ENCODE data around the gene HS3ST3B1. TPM values are rescaled to one million over a fixed set of nuclear protein-coding genes. Genes with fewer than 3 reads are reported as not detected.

HS3ST3B1 gene
- polyA plus RNA-seq, 1 donor, result 1.5 TPM

- DNase-seq, result no peak
- no peaks in the 10 kb centered on the region for H3K4me1 ChIP-seq (ENCODE audit: control insufficient read depth, insufficient read depth, low read length)
- H3K9me3 ChIP-seq (ENCODE audit: control insufficient read depth, low read depth, low read length), result no peaks in the 10 kb centered on the region
- no peaks in the 10 kb centered on the region for H3K36me3 ChIP-seq (ENCODE audit: control insufficient read depth, insufficient read depth, low read length)
- no peak overlapping the region for H3K27ac ChIP-seq (ENCODE audit: low read length)
- H3K27me3 ChIP-seq (ENCODE audit: control insufficient read depth, insufficient read depth, low read length), result peaks cover 24% of the 10 kb centered on the region
- WGBS (ENCODE audit: insufficient coverage, low lambda C conversion rate), result 17% methylated on average over 1 of the region's 13 CpGs
- H3K4me3 ChIP-seq (ENCODE audit: low read length), result no peak overlapping the region
These were observed 20.0 kb downstream of the HS3ST3B1 start for GRCh38 chr17:14320734-14321475.

- H3K36me3 ChIP-seq (ENCODE audit: control insufficient read depth, insufficient read depth, low read length), result no peaks in the 10 kb centered on the region
- WGBS (ENCODE audit: insufficient coverage, low lambda C conversion rate), result 86% methylated on average over 3 of the region's 7 CpGs
- H3K27ac ChIP-seq (ENCODE audit: low read length), result no peak overlapping the region
These were observed 20.6 kb downstream of the HS3ST3B1 start for GRCh38 chr17:14321476-14321949.

GRCh38 chr17:14321980-14322776 lies 21.3 kb downstream of the HS3ST3B1 start:
- no CpG with 5 or more reads among the region's 7 CpGs for WGBS (ENCODE audit: insufficient coverage, low lambda C conversion rate)
- Histone ChIP-seq H3K4me3 (ENCODE audit: low read length) (no peak overlapping the region), H3K36me3 (ENCODE audit: control insufficient read depth, insufficient read depth, low read length) (no peaks in the 10 kb centered on the region), H3K4me1 (ENCODE audit: control insufficient read depth, insufficient read depth, low read length) (no peaks in the 10 kb centered on the region), H3K27me3 (ENCODE audit: control insufficient read depth, insufficient read depth, low read length) (peaks cover 17% of the 10 kb centered on the region), H3K9me3 (ENCODE audit: control insufficient read depth, low read depth, low read length) (no peaks in the 10 kb centered on the region), H3K27ac (ENCODE audit: low read length) (no peak overlapping the region)
- no peak for DNase-seq

More at GRCh38 chr17:14321476-14321949, 20.6 kb downstream of the HS3ST3B1 start:
- Histone ChIP-seq H3K27me3 (ENCODE audit: control insufficient read depth, insufficient read depth, low read length) (peaks cover 19% of the 10 kb centered on the region), H3K4me3 (ENCODE audit: low read length) (no peak overlapping the region), H3K9me3 (ENCODE audit: control insufficient read depth, low read depth, low read length) (no peaks in the 10 kb centered on the region), H3K4me1 (ENCODE audit: control insufficient read depth, insufficient read depth, low read length) (no peaks in the 10 kb centered on the region)
- no peak for DNase-seq

GRCh38 chr17:14323522-14323981 lies 22.7 kb downstream of the HS3ST3B1 start:
- no peaks in the 10 kb centered on the region for H3K36me3 ChIP-seq (ENCODE audit: control insufficient read depth, insufficient read depth, low read length)
- H3K9me3 ChIP-seq (ENCODE audit: control insufficient read depth, low read depth, low read length), result no peaks in the 10 kb centered on the region
- no peak overlapping the region for H3K4me3 ChIP-seq (ENCODE audit: low read length)
- H3K27me3 ChIP-seq (ENCODE audit: control insufficient read depth, insufficient read depth, low read length), result peaks cover 9% of the 10 kb centered on the region
- no peak overlapping the region for H3K27ac ChIP-seq (ENCODE audit: low read length)
- WGBS (ENCODE audit: insufficient coverage, low lambda C conversion rate), result no CpG with 5 or more reads among the region's 3 CpGs
- no peak for DNase-seq
- H3K4me1 ChIP-seq (ENCODE audit: control insufficient read depth, insufficient read depth, low read length), result no peaks in the 10 kb centered on the region

GRCh38 chr17:14325618-14326167 lies 24.8 kb downstream of the HS3ST3B1 start:
- 50% methylated on average over 6 of the region's 9 CpGs for WGBS (ENCODE audit: insufficient coverage, low lambda C conversion rate)
- H3K4me3 ChIP-seq (ENCODE audit: low read length), result no peak overlapping the region
- H3K36me3 ChIP-seq (ENCODE audit: control insufficient read depth, insufficient read depth, low read length), result no peaks in the 10 kb centered on the region
- DNase-seq, result no peak
- no peak overlapping the region for H3K27ac ChIP-seq (ENCODE audit: low read length)
- no peaks in the 10 kb centered on the region for H3K4me1 ChIP-seq (ENCODE audit: control insufficient read depth, insufficient read depth, low read length)
- peaks cover 3% of the 10 kb centered on the region for H3K27me3 ChIP-seq (ENCODE audit: control insufficient read depth, insufficient read depth, low read length)
- no peaks in the 10 kb centered on the region for H3K9me3 ChIP-seq (ENCODE audit: control insufficient read depth, low read depth, low read length)

GRCh38 chr17:14329900-14330491 lies 29.1 kb downstream of the HS3ST3B1 start:
- no peaks in the 10 kb centered on the region for H3K4me1 ChIP-seq (ENCODE audit: control insufficient read depth, insufficient read depth, low read length)
- DNase-seq, result no peak
- peaks cover 2% of the 10 kb centered on the region for H3K27me3 ChIP-seq (ENCODE audit: control insufficient read depth, insufficient read depth, low read length)
- H3K27ac ChIP-seq (ENCODE audit: low read length), result no peak overlapping the region
- no peaks in the 10 kb centered on the region for H3K9me3 ChIP-seq (ENCODE audit: control insufficient read depth, low read depth, low read length)
- WGBS (ENCODE audit: insufficient coverage, low lambda C conversion rate), result no CpG with 5 or more reads among the region's 5 CpGs
- no peak overlapping the region for H3K4me3 ChIP-seq (ENCODE audit: low read length)
- no peaks in the 10 kb centered on the region for H3K36me3 ChIP-seq (ENCODE audit: control insufficient read depth, insufficient read depth, low read length)

GRCh38 chr17:14330492-14330962 lies 29.6 kb downstream of the HS3ST3B1 start:
- no peak overlapping the region for H3K27ac ChIP-seq (ENCODE audit: low read length)
- no peak for DNase-seq
- WGBS (ENCODE audit: insufficient coverage, low lambda C conversion rate), result 60% methylated on average over 1 of the region's 8 CpGs

GRCh38 chr17:14331225-14331981 lies 30.5 kb downstream of the HS3ST3B1 start:
- WGBS (ENCODE audit: insufficient coverage, low lambda C conversion rate), result no CpG with 5 or more reads among the region's 10 CpGs
- no peaks in the 10 kb centered on the region for H3K27me3 ChIP-seq (ENCODE audit: control insufficient read depth, insufficient read depth, low read length)
- no peaks in the 10 kb centered on the region for H3K4me1 ChIP-seq (ENCODE audit: control insufficient read depth, insufficient read depth, low read length)
- DNase-seq, result no peak
- H3K27ac ChIP-seq (ENCODE audit: low read length), result no peak overlapping the region
- H3K4me3 ChIP-seq (ENCODE audit: low read length), result no peak overlapping the region
- H3K36me3 ChIP-seq (ENCODE audit: control insufficient read depth, insufficient read depth, low read length), result no peaks in the 10 kb centered on the region
- no peaks in the 10 kb centered on the region for H3K9me3 ChIP-seq (ENCODE audit: control insufficient read depth, low read depth, low read length)

More at GRCh38 chr17:14330492-14330962, 29.6 kb downstream of the HS3ST3B1 start:
- Histone ChIP-seq H3K4me3 (ENCODE audit: low read length) (no peak overlapping the region), H3K27me3 (ENCODE audit: control insufficient read depth, insufficient read depth, low read length) (peaks cover 2% of the 10 kb centered on the region), H3K36me3 (ENCODE audit: control insufficient read depth, insufficient read depth, low read length) (no peaks in the 10 kb centered on the region), H3K4me1 (ENCODE audit: control insufficient read depth, insufficient read depth, low read length) (no peaks in the 10 kb centered on the region), H3K9me3 (ENCODE audit: control insufficient read depth, low read depth, low read length) (no peaks in the 10 kb centered on the region)

- Histone ChIP-seq H3K4me3 (ENCODE audit: low read length) (no peak overlapping the region), H3K36me3 (ENCODE audit: control insufficient read depth, insufficient read depth, low read length) (no peaks in the 10 kb centered on the region), H3K4me1 (ENCODE audit: control insufficient read depth, insufficient read depth, low read length) (no peaks in the 10 kb centered on the region), H3K27me3 (ENCODE audit: control insufficient read depth, insufficient read depth, low read length) (no peaks in the 10 kb centered on the region), H3K9me3 (ENCODE audit: control insufficient read depth, low read depth, low read length) (no peaks in the 10 kb centered on the region), H3K27ac (ENCODE audit: low read length) (no peak overlapping the region)
- WGBS (ENCODE audit: insufficient coverage, low lambda C conversion rate), result no CpG with 5 or more reads among the region's 3 CpGs
- no peak for DNase-seq
These were observed 31.1 kb downstream of the HS3ST3B1 start for GRCh38 chr17:14331982-14332298.
